Testis (tissue), 3 donors: Measurements from ENCODE around the gene RNASE7. TPM values are rescaled to one million over a fixed set of nuclear protein-coding genes. Genes with fewer than 3 reads are reported as not detected.

ENCODE experiments used
- DNase-seq: peaks from one replicate; pipeline ENCODE4 v3.0.0-alpha.2; 2019
- H3K27ac ChIP-seq, 2 donors: fragments of 200-600 bp; sonication (generic); one replicate each; pipeline ENCODE4 v1.5.1; 2019
- H3K27me3 ChIP-seq: fragments of 200-600 bp; sonication (generic); one replicate; pipeline ENCODE4 v1.5.1; 2019
- H3K36me3 ChIP-seq: fragments of 200-600 bp; sonication (generic); one replicate; pipeline ENCODE4 v1.5.1; 2017; ENCODE audit warnings: low read depth; ENCODE audit errors: missing control alignments
- H3K4me1 ChIP-seq: fragments of 200-600 bp; sonication (generic); one replicate; pipeline ENCODE4 v1.5.1; 2019
- H3K4me3 ChIP-seq, 2 donors: fragments of 200-600 bp; sonication (generic); one replicate each; pipeline ENCODE4 v1.5.1; 2017 to 2019
- H3K9me3 ChIP-seq: fragments of 200-600 bp; sonication (generic); one replicate; pipeline ENCODE4 v1.5.1; 2017
- POLR2A ChIP-seq: fragments of 450-650 bp; IDR thresholded peaks from one replicate; pipeline ENCODE4 v1.6.1; 2017; ENCODE audit warnings: antibody characterized with exemption, mild to moderate bottlenecking, moderate library complexity
- WGBS, 2 donors: methylation state at CpG; one replicate each; pipeline ENCODE4 v1.1.5; 2018; 5-methylcytosine and 5-hydroxymethylcytosine counted together
- intact Hi-C: fragments of 100-400 bp; cut with DNase I; formaldehyde crosslinking; loops from one replicate; pipeline ENCODE4 v1.15.1; 2023; ENCODE audit warnings: low total_unique reads
- polyA plus RNA-seq: library from polyadenylated mRNA; stranded (reverse); fragments of 350-450 nt; fragmentation: Illumina TruSeq; extraction: RNeasy Lipid Tissue Mini Kit (QIAGEN cat#74804); gene quantifications from one replicate; pipeline ENCODE4 v1.2.3, GENCODE V29; 2014; ENCODE audit warnings: low read depth, low replicate concordance; ENCODE audit not compliant: insufficient read depth
- total RNA-seq, 2 donors: library from RNA; depleted of rRNA; stranded (reverse); fragments of >200 nt; gene quantifications; one replicate each; pipeline ENCODE4 v1.2.3, GENCODE V29; 2016
- TF ChIP-seq, protein P1 (sequence below), 3 experiments: fragments of 450-650 bp in 2 of 3; fragments of 200-600 bp in 1 of 3; sonication (generic) in 1 of 3; IDR thresholded peaks; one replicate each; pipeline ENCODE4 v1.5.1; 2016 to 2019; ENCODE audit warnings: antibody characterized with exemption in 3 of 3, mild to moderate bottlenecking in 2 of 3, moderate library complexity in 1 of 3

RNASE7 gene
- total and polyA plus RNA-seq, 3 donors from 2014 or later = 0.24 to 0.55 (median 0.43) TPM

DNA sequence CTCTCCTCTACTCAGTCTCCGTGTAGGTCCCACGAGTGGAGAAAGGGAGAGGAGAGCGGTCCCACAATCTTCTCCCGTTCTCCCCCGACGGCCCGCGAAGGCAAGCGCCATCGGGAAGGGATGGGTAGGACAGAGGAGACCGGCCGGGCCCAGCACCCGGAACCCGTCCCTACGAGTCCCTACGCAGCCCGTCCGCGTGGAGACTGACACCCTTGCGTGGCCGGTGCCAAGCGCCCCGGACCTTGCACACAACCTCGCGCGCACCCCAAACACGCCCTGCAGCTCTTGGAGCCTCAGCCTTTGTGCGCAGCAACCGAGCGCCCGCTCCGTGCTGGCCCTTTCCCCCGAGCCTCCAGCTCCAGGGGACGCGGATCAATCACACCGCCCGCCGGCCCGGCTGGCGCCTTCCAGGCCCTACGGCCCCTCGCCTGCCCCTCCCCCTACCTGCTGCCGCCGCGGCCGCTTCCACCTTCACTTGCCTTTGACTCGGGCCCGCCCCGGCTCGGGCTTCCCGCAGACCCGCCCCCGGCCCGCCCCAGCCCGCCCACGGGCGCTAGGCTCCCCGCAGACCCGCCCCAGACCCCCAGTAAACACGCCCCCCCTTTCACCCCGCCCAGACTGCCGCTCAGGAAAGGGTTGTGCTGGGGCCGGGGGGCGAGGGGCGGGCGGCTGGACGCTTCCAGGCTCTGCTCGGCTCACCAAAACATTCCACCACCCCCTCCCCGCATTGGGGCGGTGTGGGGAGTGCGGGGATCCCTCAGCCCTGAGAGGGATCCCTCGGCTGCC lies 17.4 kb upstream of the RNASE7 start, which contains the start of gene NDRG2:
Gene NDRG2 (minus strand): TSS at position 477 of the 786 bp plus-strand sequence. CDS start 1,746 bp downstream, outside the sequence.
- WGBS, 2 donors = 1 to 2% methylated on average over 13 to 61 of the region's 72 CpGs
- Histone ChIP-seq H3K36me3 (no peaks in the 10 kb centered on the region), H3K27ac (peak within 1 kb of the TSS; percentile 89 to 91), H3K4me3 (peak within 1 kb of the TSS; percentile 76 to 83), H3K27me3 (no peaks in the 10 kb centered on the region), H3K9me3 (no peaks in the 10 kb centered on the region), H3K4me1 (peaks cover 31% of the 10 kb centered on the region)
- TF ChIP-seq, protein P1, sequence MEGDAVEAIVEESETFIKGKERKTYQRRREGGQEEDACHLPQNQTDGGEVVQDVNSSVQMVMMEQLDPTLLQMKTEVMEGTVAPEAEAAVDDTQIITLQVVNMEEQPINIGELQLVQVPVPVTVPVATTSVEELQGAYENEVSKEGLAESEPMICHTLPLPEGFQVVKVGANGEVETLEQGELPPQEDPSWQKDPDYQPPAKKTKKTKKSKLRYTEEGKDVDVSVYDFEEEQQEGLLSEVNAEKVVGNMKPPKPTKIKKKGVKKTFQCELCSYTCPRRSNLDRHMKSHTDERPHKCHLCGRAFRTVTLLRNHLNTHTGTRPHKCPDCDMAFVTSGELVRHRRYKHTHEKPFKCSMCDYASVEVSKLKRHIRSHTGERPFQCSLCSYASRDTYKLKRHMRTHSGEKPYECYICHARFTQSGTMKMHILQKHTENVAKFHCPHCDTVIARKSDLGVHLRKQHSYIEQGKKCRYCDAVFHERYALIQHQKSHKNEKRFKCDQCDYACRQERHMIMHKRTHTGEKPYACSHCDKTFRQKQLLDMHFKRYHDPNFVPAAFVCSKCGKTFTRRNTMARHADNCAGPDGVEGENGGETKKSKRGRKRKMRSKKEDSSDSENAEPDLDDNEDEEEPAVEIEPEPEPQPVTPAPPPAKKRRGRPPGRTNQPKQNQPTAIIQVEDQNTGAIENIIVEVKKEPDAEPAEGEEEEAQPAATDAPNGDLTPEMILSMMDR (IDR thresholded peaks at IDR 0.05) = no peak
- no peak for TF ChIP-seq POLR2A
- DNase-seq = peak; percentile 82
- intact Hi-C loops = no loop called here

DNA sequence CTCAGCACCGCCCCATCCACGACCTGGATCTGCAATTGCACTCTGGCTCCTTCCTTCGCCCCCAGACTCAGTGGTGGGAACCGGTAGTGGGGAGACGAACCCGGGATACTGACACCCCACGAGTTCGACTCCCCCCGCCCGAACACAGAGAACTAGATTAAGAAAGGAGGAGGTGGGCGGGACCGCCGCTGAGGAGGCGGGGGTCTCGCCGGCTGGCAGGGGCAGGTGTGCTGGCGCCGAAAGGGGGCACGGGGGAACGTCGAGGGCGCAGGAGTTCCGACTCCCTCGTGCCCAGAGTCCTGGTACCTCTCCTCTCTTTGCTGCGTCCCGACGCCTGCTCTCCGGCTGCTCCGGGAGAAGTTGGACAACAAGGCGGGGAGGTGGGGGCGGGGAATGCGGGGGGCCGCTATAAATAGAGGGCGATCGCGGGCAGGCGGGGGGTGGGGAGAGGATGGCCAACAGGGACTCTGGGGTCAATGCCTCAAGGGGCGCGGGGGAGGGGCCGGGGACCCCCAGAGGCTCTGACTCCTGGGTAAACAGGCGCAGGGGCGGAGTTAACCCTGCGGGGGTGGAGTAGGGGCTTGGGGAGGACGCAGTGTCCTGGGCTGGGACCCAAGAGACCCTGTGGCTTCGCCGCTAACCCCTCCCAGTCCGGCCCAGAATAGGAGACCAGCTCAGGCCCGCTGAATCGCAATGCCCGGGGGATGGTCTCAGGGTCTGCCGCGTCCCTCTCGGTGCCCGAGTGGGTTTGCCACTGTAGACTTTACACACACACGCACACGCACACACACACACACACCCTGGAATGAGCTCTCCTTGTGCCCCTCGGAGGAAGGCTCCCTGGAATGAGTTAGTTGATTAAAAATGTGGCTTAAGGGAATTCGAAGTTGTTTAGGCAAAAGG lies 16.5 kb upstream of the RNASE7 start:
- Histone ChIP-seq H3K27me3 (no peaks in the 10 kb centered on the region), H3K27ac (peak overlapping the region; percentile 89 to 91), H3K9me3 (no peaks in the 10 kb centered on the region), H3K4me3 (peak overlapping the region; percentile 76 to 83), H3K36me3 (no peaks in the 10 kb centered on the region), H3K4me1 (peaks cover 31% of the 10 kb centered on the region)
- 1 to 2% methylated on average over 25 to 56 of the region's 58 CpGs for WGBS, 2 donors
- peak; percentile 84 for DNase-seq
- intact Hi-C loops = no loop called here
- TF ChIP-seq, protein P1 (IDR thresholded peaks at IDR 0.05) = no peak
- TF ChIP-seq POLR2A = no peak

DNA sequence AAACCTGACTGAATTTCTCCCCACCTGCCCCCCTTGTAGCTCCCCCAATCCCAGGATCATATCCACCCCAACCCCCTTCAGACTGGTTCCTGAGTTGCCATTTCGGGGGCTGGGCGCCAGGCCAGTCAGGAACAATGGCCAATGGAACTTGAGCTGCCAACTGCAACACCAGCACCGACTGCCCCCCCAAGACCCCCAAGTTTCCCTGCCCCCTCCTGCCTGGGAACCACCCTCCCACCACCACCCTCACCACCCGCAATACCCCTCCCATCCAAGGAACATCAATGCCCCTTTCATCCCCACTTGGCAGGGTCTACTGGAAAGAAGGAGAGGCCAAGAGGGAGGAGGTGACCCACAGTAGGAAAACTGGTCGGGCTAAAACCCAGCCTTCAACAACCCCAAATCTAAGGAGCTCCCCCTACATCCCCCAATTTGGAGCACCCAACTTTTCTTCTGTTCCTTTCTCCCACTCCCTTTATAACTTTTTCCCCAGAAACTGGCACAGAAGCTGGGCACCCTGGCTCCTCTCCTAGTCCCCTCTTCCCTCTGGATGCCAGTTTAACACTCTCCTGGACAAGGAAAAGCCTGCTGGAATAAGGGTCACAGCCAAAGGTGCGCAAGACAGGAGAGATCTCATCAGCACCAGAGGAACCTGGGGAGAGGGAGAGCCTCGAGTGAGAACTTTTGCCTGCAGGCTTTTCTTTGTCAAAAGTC lies 15.7 kb upstream of the RNASE7 start:
- H3K4me1 ChIP-seq = peaks cover 31% of the 10 kb centered on the region
- peak overlapping the region in 1 of 2 donors; percentile 83 for H3K4me3 ChIP-seq
- 38 to 43% methylated on average over 5 to 7 of the region's 7 CpGs for WGBS, 2 donors
- peak overlapping the region; percentile 89 to 91 for H3K27ac ChIP-seq
- no peaks in the 10 kb centered on the region for H3K9me3 ChIP-seq
- intact Hi-C loops = no loop called here
- DNase-seq = no peak
- H3K27me3 ChIP-seq = no peaks in the 10 kb centered on the region
- no peak for TF ChIP-seq POLR2A
- TF ChIP-seq, protein P1 (IDR thresholded peaks at IDR 0.05) = no peak
- no peaks in the 10 kb centered on the region for H3K36me3 ChIP-seq

DNA sequence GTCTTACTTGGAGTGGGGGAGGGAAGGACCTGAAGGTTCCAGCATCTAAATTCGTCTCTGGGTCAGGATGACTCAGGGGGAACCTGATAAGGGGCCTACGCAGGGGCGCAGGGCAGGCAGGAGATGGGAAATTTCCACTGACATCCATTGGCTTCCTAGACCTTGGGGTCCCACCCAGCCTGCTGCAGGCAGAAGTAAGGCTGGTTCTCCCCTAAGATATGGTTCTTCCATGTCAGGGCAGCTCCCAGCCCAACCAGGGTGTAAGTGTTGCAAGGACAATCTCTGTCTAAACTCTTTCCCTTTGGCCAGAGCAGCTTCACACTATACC lies 15.2 kb upstream of the RNASE7 start:
- Histone ChIP-seq H3K4me3 (no peak overlapping the region), H3K9me3 (no peaks in the 10 kb centered on the region), H3K4me1 (peaks cover 29% of the 10 kb centered on the region), H3K36me3 (no peaks in the 10 kb centered on the region), H3K27ac (peak overlapping the region; percentile 46 to 91), H3K27me3 (no peaks in the 10 kb centered on the region)
- no peak for TF ChIP-seq POLR2A
- TF ChIP-seq, protein P1 (IDR thresholded peaks at IDR 0.05) = no peak
- DNase-seq = no peak
- intact Hi-C loops = no loop called here
- whole genome bisulfite sequencing, 2 donors = 16 to 48% methylated on average over 3 of the region's 3 CpGs
